Posterior vena cava (tissue), 2 donors: ENCODE measurements around the gene ANKRD9. TPM values are rescaled to one million over a fixed set of nuclear protein-coding genes. Genes with fewer than 3 reads are reported as not detected.

Source experiments
- DNase-seq: peaks from one replicate; pipeline ENCODE4 v3.0.0-alpha.2; 2020; ENCODE audit warnings: low spot score
- intact Hi-C, 2 donors: fragments of 100-400 bp; cut with DNase I; formaldehyde crosslinking; loops; one replicate each; pipeline versions ENCODE4 v1.14.1 to v1.14.2; 2022 to 2023
- total RNA-seq, 2 donors: library from RNA; stranded (reverse); fragmentation: NEBNext Ultra II Directional; extraction: Animal tissue kit (Norgen Biotek cat#: 25700); gene quantifications; one replicate each; pipeline ENCODE4 v1.2.1, GENCODE V29; 2021
- donor health status: DM: yes; HTN: yes; CAD: no.
- donor health status: DM: yes; HTN: yes; CAD: no.

The ANKRD9 gene
- total RNA-seq, 2 donors from 2014 or later, result 14.0 TPM

DNA sequence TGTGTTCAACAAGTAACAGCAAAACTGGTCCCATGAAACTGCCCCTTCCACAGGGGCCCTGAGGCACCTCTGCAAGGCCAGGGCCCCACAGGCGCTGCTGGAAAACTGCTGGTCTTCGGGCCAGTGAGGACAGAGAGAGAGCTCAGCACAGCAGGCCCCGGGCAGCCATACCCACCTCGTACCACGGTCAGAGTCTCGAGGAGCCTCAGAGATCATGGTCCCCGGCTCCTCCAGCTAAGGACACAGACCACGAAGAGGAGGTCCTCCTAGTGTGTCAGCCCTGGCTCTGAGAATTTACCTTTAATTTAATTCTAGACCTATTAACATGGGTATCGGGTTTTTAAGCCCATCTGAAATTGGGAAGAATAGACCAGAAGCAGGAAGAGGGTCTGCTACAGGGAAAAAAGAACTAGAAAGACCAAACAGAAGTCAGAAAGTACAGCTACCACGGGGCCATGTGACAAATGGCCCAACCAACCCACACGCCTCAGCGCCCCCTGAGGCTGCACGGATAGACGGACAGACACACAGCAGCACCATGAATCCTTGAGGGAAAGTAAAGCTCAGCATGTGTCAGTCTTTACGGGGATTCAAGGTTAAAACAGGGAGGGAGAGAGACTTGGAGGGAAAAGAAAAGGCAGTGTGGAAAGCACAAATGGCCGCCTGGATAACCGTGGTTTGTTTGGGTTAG is 22.9 kb downstream of the ANKRD9 start:
- peak; percentile 56 for DNase-seq
- intact Hi-C loops, result no loop called here

DNA sequence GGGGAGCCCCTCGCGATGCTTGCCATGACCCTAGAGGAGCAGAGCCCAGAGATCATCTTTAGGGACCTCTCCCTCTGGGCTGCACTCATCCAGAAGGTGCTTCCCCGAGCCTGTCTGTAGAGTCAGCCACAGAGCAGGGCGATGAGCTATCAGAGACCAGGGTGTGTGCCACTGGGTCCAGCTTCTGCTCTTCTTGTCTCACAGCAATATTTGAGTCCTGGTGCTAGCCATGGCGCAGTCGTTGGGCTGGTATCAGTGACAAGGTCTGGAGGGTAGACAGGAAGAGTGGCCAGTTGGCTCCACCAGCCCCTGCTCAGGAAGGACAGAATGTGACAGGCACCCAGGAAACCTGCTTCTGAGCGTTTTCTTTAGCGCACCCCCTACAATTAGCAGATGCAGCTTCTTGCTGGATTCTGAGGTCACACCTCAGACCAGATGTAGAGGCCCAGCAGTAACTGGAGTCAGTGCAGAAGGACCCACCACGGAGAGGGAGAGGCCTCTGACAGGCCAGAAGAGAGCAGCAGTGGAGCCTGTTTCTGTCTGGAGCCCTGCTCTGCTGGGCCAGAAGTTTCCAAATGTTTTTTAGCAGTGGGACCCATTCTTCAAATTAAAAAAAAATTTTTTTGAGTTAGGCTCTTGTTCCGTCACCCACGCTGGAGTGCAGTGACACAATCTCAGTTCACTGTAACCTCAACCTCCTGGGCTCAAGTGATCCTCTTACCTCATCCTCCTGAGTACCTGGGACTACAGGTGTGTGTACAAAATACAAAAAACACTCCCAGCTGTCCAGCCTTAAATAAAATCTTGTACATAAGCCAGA is 23.7 kb downstream of the ANKRD9 start:
- DNase-seq, result peak; percentile 69
- intact Hi-C loops, result no loop called here

DNA sequence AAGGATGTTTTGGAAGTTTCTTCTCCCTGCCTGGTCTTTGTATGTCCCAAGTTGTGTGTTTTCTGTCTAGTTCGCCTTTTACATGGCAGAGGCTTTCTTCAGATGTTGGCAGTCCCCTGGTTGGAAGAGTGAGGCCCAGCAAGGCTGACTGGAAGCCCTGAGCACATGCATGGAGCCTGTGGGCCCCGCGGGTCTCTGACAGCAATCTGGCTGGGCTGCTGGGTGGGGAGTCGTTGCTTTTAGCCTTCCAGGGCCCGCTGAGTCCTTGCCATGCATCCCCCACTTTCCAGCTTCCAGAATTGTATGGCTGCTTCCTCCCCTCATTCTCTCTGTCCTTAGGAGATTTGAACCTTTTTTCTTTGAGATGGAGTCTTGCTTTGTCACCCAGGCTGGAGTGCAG is 25.3 kb downstream of the ANKRD9 start:
- peak; percentile 18 for DNase-seq
- intact Hi-C loops, result no loop called here

DNA sequence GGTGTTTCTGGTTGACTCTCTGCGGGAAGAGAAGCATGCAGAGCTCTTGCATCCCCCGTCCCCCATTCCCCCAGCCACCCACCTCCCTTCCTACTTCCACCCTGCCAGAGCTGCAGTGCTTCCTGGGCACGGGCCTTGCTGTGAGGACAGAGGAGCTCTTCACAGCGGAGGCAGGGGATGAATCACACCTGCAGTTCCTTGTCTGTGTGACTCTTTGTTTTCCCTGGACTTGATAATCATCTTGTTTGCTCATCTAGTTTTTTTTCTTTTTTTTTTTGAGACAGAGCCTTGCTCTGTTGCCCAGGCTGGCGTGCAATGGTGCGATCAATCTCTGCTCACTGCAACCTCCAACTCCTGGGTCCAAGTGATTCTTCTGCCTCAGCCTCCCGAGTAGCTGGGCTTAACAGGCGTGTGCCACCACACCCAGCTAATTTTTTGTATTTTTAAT is 27.8 kb downstream of the ANKRD9 start:
- DNase-seq, result peak; percentile 32
- intact Hi-C loops, result no loop called here

DNA sequence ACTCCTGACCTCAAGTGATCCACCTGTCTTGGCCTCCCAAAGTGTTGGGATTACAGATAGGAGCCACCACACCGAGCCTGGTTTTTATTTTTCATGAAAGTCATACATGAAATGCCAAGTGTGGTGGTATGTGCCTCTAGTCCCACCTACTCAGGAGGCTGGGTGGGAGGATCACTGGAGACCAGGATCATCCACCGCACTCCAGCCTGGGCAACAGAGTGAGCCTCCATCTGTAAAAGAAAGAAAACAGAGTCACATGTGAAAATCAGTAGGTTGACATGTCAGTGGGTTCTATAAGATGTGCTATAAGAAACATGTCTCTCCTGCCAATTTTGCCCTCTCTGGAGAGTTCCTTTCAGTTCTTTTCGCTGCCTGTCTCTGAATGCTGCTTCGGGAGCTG is 28.2 kb downstream of the ANKRD9 start:
- peak; percentile 24 for DNase-seq
- intact Hi-C loops, result no loop called here

DNA sequence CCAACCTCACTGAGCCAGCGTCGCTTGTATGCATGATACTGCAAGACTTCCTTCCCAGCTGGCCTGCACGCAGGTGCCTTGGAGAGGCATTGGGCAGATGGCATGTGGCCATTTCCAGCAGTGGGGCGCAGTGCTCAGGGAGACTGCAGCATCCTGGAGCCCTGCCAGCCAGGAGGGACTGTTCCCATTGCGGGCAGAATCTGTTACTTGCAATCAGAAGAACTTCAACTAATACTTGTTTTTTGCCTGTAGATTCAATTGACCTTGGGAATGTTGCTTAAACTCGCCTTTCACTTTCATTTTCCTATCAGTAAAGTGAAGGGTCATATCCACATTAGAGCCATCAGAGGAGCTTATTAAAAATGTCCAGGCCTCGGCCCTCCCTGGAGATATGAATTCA is 29.8 kb downstream of the ANKRD9 start:
- peak; percentile 69 for DNase-seq
- intact Hi-C loops, result no loop called here

DNA sequence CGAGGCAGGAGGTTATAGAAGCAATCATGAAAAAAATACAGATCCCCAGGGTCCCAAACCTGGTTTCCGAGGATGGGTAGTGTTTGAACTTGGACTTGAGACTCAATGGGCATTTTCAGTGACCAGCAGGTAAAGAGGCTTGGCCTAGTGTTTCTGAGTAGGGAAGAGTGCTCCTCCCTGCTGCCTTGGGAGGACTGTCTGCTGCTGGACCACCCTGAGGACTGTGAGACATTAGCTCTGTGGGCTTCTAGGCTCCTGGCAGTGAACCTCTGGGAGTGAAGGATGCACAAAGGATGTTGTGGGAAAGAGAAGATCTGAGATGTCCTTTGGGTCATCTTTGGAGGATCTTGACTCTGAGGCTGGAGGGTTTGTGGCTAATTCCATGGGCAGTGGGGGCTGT is 30.5 kb downstream of the ANKRD9 start:
- intact Hi-C loops, result no loop called here
- DNase-seq, result peak; percentile 15

DNA sequence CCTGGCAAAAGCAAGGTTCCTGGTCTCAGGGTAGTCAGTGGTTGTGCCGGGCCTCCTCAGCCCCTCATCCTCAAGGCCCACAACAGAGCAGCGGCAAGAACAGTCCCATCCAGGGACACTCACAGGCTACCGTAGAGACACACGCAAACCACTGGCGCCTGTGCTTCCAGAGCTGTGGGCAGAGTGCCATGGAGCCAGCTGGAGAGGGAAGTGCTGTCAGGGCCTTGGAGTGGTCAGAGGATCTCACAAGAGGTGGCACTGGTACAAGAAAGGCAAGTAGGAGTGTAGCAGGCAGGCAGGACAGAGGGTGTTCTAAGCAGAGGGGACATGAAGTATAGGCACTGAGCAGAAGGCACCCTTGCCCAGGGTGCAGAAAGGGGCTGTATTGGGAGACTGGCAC is 34.6 kb downstream of the ANKRD9 start:
- DNase-seq, result peak; percentile 79
- intact Hi-C loops, result no loop called here

DNA sequence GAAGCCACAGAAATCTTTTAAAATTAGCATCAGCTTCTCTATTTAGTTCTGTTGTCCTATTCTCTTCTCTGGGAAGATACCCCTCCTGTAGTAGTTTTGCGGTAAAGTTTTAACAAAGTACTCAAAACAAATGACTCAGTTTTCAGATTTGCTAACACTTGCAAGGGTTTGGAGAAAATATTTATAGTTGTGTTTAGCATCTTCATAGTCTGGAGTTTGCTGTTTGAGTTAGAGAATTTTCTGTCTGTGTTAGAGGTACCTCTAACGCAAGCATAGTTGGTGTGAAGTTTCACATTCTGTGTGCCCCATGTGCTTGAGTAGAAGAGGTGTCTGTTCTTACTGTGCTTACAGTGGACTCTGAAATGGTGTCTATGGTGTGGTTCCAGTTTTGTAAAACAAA is 36.0 kb downstream of the ANKRD9 start:
- DNase-seq, result no peak
- intact Hi-C loops, result no loop called here

DNA sequence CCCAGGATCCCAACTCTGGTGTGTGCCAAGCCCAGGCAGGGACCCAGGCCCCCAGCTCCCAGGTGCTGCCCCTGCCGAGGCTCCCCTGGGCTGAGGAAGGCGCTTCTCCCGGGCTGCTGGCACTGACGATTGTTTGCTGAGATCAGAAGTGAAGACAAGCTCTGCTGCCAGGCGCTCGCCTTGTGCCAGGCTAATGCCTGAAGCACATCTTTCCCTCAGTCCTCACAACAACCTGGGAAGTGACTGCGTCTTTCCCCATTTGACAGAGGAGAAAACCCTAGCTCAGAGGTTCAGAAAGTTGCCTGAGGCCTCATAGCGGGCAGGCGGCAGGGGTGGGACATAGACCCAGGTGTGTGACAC is 36.8 kb downstream of the ANKRD9 start:
- intact Hi-C loops, result no loop called here
- peak; percentile 42 for DNase-seq

DNA sequence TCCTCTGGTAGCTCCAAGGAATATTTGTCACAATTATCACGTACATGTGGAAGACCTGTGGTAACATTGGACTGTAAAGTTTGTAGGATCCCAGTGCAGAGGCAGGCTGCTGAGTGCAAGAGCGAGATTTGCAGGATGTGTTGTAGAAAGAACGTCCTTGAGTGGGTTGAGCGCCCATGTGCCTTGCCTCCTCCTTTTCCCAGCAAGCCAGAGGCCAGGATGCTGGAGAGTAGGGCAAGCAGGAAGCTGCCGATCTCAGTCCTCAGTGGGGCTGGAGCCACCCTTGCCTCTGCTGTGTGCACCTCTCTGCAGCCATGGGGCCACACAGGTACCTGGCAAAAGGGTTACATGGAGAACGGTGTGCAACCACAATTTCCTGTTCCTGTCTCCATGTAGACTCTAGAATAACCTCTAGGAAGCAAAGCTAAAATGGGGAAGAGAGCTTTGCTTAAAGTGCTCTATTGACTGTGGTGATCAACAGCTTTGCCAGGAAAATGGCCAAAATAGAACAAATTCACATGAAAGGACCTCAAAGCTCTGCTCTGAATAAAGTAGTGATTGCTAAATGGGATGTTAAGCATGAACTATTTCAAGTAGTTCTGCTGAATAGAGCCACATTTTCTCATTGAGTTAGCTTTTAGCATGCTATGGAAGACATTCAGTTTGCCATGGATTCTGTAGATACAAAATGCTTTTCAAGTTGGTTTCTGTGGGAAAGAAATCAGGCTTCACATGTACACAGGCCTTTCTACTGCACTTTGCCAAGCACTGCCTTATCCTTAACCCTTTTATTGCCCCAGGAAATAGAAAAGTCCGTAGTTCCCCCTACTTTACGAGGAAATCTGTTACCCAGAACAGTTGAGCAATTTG is 37.4 kb downstream of the ANKRD9 start:
- peak; percentile 7 for DNase-seq
- intact Hi-C loops, result no loop called here

DNA sequence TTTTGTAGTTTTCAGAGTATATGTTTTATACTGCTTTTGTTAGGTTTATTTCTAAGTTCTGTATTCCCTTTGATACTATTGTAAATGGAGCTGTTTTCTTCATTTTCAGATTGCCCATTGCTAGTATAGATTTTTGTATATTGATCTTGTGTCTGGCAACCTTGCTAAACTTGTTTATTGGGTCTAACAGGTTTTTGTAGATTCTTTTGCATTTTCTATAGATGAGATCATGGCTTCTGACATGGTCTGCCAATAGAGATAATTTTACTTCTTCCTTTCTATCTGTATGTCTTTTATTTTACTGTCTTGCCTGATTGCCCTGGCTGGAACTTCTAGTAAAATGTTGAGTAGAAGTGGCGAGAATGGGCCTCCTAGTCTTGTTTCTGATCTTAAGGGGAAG is 40.3 kb downstream of the ANKRD9 start:
- no peak for DNase-seq
- intact Hi-C loops, result no loop called here

DNA sequence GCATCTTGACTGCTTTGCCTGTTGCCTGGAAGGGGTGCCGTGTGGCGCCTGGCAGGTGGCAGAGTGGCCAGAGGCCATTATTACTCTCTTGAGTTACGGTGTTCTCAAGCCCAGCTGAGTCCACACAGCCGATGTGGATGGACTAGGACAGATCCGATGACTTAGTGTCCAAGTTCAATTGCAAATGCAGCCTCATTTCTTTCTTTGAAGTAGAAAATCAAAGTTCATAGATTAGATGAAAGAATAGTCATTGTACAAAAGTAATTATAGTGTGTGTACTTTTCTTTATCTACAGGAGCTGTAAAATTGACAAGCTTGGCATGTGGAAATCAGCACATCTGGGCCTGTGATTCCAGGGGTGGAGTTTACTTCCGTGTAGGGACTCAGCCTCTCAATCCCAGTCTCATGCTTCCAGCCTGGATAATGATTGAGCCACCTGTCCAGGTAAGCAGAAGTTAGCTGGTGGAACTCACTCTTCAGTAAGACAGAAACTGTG is 44.7 kb downstream of the ANKRD9 start:
- intact Hi-C loops, result no loop called here
- DNase-seq, result peak; percentile 30

DNA sequence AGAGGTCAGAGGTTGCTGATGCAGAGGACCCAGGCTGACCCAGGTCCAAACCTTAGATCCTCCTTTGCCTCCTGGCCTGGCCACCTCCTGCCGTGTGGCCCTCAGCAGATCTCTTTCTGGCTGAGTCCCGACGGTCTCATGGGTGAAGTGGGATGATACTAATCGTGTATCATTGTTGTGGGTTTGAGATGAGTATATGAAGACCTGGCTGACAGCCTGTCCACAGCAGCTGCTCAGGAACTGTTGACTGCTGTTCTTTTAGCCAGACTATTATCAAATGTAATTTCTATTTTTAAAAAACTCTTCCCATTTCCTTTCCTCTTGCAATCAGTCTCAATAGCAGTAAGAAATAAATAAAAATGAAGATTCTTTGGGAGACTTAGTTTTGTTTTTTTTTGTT is 45.6 kb downstream of the ANKRD9 start:
- intact Hi-C loops, result no loop called here
- DNase-seq, result peak; percentile 30

DNA sequence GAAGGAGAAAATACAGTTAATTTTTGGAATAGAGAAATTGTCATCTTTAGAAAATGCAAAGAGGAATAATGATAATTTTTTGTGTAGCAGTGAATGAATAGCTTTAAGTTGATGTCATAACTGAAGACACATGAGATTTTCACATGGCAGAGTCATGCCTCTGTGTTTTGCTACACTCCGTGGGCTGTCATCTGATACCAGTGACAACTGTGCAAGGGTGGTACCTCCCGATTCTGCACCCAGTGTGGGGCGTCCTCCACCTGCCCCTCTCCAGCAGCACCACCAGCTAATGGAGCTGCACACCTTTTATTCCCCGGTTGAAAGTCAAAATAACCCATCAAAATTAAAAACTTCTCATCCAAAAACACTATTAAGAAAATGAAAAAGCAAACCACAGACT is 47.2 kb downstream of the ANKRD9 start:
- intact Hi-C loops, result no loop called here
- peak; percentile 22 for DNase-seq

DNA sequence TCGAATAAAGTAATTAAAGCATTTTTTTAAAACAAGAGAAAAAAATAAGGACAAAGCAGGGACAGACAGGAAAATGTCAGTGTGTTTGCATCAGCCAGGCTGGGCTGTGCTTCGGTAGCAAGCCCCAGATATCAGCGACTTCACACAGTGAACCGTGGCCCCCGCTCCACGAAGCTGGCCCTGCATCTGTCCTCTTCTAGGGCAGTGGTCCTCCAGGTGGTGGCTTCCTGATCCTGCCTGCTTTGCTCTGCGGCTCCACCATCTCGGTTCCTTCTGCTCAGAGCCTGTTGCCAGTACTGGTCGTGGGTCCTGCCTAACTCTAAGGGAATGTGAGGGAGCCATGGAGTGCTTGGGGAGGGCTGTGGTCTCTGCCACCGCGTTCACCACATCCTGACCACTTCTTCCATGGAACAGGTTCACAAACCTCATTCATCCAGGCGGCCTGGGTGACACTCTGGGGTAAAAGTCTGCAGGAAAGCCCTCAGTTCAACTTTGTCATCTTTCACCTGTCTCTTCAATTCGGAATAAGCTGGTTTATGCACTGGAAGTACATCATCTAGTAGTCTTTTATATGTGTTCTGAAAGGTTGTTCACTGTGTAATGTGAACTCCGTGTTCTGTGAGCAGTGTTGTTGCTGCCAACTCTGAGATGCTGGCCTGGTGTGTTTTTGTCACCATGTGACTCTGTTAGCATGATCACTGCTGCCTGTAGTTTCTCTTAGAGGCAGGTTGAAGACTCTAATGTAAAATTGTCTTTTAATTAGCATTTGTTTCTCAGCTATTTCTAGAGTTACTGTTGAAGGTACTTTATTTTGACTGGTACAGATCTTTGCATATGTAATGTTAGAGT is 47.9 kb downstream of the ANKRD9 start:
- peak; percentile 44 for DNase-seq
- intact Hi-C loops, result no loop called here

DNA sequence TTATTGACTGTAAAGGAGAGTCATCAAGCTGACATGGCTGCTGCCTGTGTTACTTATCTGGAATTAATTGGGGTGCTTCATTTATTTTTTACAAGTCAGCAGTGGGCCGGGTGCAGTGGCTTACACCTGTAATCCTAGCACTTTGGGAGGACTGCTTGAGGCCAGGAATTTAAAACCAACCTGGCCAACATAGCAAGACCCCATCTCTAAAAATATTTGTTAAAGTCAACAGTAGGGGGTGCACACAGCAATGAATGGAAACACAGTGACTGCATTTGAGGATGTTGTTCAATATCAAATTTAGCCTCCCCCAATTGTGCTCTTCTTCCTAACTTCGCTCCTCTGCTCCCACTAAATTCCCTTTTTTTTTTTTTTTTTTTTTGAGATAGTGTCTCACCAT is 52.1 kb downstream of the ANKRD9 start:
- no peak for DNase-seq
- intact Hi-C loops, result no loop called here

DNA sequence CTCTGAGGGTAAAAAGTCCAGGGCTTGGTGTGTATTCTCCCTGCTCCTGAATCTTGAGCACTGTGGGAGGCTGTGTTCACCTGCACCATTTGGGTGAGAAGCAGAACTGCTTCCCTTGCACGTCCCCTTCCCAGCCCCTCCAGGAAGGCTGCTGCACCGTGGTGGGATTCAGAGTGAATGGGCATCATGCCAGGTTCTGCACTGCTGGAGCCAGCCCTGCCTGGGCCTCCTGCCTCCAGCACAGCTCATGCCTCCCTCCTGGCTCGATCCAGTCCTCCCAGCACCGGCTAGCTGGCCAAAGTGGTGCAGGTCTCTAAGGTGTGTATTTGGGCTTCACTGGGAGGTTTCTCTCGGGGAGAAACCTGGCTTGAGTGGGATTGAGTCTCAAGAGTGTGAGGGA is 54.9 kb downstream of the ANKRD9 start:
- no peak for DNase-seq
- intact Hi-C loops, result no loop called here

DNA sequence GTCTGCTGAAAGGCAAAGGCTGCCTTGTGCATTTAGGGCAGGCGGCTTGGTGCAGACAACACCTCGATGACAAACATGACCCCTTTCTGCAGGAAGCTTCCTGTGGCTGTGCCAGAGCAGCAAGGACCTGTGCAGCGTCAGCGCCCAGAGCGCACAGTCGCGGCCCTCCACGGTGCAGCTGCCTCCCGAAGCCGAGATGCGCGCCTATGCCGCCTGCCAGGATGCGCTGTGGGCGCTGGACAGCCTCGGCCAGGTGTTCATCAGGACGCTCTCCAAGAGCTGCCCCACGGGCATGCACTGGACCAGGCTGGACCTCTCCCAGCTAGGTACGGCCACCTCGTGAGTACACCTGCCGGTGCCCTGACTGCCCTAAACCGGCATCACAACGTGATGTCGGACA is 57.3 kb downstream of the ANKRD9 start:
- DNase-seq, result no peak
- intact Hi-C loops, result no loop called here
